ENCODE data around the gene FBXO24.

Gene FBXO24

GRCh38 chr7:100556541-100556940, 29.6 kb upstream of the FBXO24 start:
- Mint-ChIP-seq H3K4me3 (no peak overlapping the region), H3K27ac (peak overlapping the region; percentile 67), H3K27me3 (ENCODE audit: low read depth, poor library complexity) (peaks cover under 1% of the 10 kb centered on the region), H3K9me3 (no peaks in the 10 kb centered on the region), H3K36me3 (ENCODE audit: low read depth) (peaks cover 15% of the 10 kb centered on the region), H3K4me1 (no peaks in the 10 kb centered on the region)
- DNase-seq, result no peak
- TF ChIP-seq, protein P1, sequence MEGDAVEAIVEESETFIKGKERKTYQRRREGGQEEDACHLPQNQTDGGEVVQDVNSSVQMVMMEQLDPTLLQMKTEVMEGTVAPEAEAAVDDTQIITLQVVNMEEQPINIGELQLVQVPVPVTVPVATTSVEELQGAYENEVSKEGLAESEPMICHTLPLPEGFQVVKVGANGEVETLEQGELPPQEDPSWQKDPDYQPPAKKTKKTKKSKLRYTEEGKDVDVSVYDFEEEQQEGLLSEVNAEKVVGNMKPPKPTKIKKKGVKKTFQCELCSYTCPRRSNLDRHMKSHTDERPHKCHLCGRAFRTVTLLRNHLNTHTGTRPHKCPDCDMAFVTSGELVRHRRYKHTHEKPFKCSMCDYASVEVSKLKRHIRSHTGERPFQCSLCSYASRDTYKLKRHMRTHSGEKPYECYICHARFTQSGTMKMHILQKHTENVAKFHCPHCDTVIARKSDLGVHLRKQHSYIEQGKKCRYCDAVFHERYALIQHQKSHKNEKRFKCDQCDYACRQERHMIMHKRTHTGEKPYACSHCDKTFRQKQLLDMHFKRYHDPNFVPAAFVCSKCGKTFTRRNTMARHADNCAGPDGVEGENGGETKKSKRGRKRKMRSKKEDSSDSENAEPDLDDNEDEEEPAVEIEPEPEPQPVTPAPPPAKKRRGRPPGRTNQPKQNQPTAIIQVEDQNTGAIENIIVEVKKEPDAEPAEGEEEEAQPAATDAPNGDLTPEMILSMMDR (IDR thresholded peaks at IDR 0.05), result no peak

- Mint-ChIP-seq H3K4me1 (peaks cover 6% of the 10 kb centered on the region), H3K4me3 (no peak overlapping the region), H3K27ac (no peak overlapping the region), H3K36me3 (ENCODE audit: low read depth) (peaks cover 10% of the 10 kb centered on the region), H3K9me3 (no peaks in the 10 kb centered on the region), H3K27me3 (ENCODE audit: low read depth, poor library complexity) (peaks cover 2% of the 10 kb centered on the region)
- no peak for DNase-seq
- TF ChIP-seq, protein P1 (IDR thresholded peaks at IDR 0.05), result no peak
Measured at GRCh38 chr7:100559127-100559526, 27.0 kb upstream of the FBXO24 start.

- peaks cover under 1% of the 10 kb centered on the region for H3K36me3 Mint-ChIP-seq (ENCODE audit: low read depth)
- TF ChIP-seq, protein P1 (IDR thresholded peaks at IDR 0.05), result no peak
- no peak for DNase-seq
- H3K27ac Mint-ChIP-seq, result no peak overlapping the region
- peaks cover 31% of the 10 kb centered on the region for H3K4me1 Mint-ChIP-seq
- no peaks in the 10 kb centered on the region for H3K9me3 Mint-ChIP-seq
- H3K27me3 Mint-ChIP-seq (ENCODE audit: low read depth, poor library complexity), result peaks cover 4% of the 10 kb centered on the region
- no peak overlapping the region for H3K4me3 Mint-ChIP-seq
Measured at GRCh38 chr7:100561491-100562194, 24.5 kb upstream of the FBXO24 start.

GRCh38 chr7:100562195-100563099, 23.7 kb upstream of the FBXO24 start:
- H3K4me3 Mint-ChIP-seq, result no peak overlapping the region
- TF ChIP-seq, protein P1 (IDR thresholded peaks at IDR 0.05), result no peak
- H3K9me3 Mint-ChIP-seq, result no peaks in the 10 kb centered on the region
- H3K4me1 Mint-ChIP-seq, result peaks cover 39% of the 10 kb centered on the region
- no peaks in the 10 kb centered on the region for H3K36me3 Mint-ChIP-seq (ENCODE audit: low read depth)
- no peak overlapping the region for H3K27ac Mint-ChIP-seq
- H3K27me3 Mint-ChIP-seq (ENCODE audit: low read depth, poor library complexity), result peaks cover 6% of the 10 kb centered on the region
- DNase-seq, result no peak

GRCh38 chr7:100563100-100563564, 23.0 kb upstream of the FBXO24 start:
- Mint-ChIP-seq H3K9me3 (no peaks in the 10 kb centered on the region), H3K4me3 (no peak overlapping the region), H3K27me3 (ENCODE audit: low read depth, poor library complexity) (peaks cover 6% of the 10 kb centered on the region), H3K36me3 (ENCODE audit: low read depth) (no peaks in the 10 kb centered on the region), H3K27ac (no peak overlapping the region), H3K4me1 (peaks cover 46% of the 10 kb centered on the region)
- TF ChIP-seq, protein P1 (IDR thresholded peaks at IDR 0.05), result no peak
- DNase-seq, result no peak

All from nephron progenitor cell (in vitro differentiated cells).